Panc1 (cell line): ENCODE results near the gene DPEP2NB. TPM values are rescaled to one million over a fixed set of nuclear protein-coding genes. Genes with fewer than 3 reads are reported as not detected.

Experiments
- ATAC-seq: fragments of 200-7000 bp; cut with Tn5 transposase; 2 replicates; pipeline ENCODE4 v1.9.1; 2020; ENCODE audit warnings: mild to moderate bottlenecking, moderate library complexity
- BruUV-seq: library from RNA; stranded (reverse); fragments of 400-500 nt; replicated peaks from 2 replicates; lab custom pipeline; 2021; lab: Mats Ljungman, UMichigan
- CTCF ChIA-PET: fragments of 300-600 bp; sonication (Branson Sonifier 250); formaldehyde crosslinking; loops from one replicate; lab custom pipeline; 2022; ENCODE audit warnings: antibody characterized with exemption; lab: Charles Lee
- POLR2A ChIA-PET: fragments of 300-600 bp; sonication (Branson Sonifier 250); formaldehyde crosslinking; loops from one replicate; lab custom pipeline; 2022; ENCODE audit warnings: antibody characterized with exemption; lab: Charles Lee
- DNase-seq: peaks from one replicate; pipeline ENCODE4 v3.0.0-alpha.2; 2010; ENCODE audit warnings: low read depth, low spot score
- H3K27ac ChIP-seq: 2 replicates; pipeline ENCODE4 v1.5.1; 2011; ENCODE audit warnings: mild to moderate bottlenecking, low read length, inconsistent platforms
- H3K27me3 ChIP-seq: fragments of 200-500 bp; sonication (Bioruptor generic); 2 replicates; pipeline ENCODE4 v1.6.0; 2014; ENCODE audit warnings: low read length, inconsistent platforms; ENCODE audit not compliant: control insufficient read depth, insufficient read depth
- H3K36me3 ChIP-seq: fragments of 200-500 bp; sonication (Bioruptor generic); 2 replicates; pipeline ENCODE4 v1.5.1; 2014; ENCODE audit warnings: inconsistent platforms, mild to moderate bottlenecking, low read length, moderate library complexity; ENCODE audit not compliant: control insufficient read depth, insufficient read depth
- H3K4me1 ChIP-seq: 2 replicates; pipeline ENCODE4 v1.5.1; 2011; ENCODE audit warnings: inconsistent platforms, mild to moderate bottlenecking, low read length, moderate library complexity; ENCODE audit not compliant: control insufficient read depth, insufficient read depth
- H3K4me3 ChIP-seq, 2 experiments: 2 replicates each; pipeline ENCODE4 v1.5.1; 2011 to 2012; ENCODE audit warnings: low read depth in 2 of 2, low read length in 2 of 2, mild to moderate bottlenecking in 2 of 2, inconsistent platforms in 1 of 2, moderate library complexity in 1 of 2
- H3K9me3 ChIP-seq: fragments of 200-500 bp; sonication (Bioruptor generic); 2 replicates; pipeline ENCODE4 v1.5.1; 2014; ENCODE audit warnings: low read depth, mild to moderate bottlenecking, inconsistent platforms, low read length, moderate library complexity; ENCODE audit not compliant: control insufficient read depth, insufficient read depth
- CTCF ChIP-seq: fragments of 450-650 bp; IDR thresholded peaks from 2 replicates; pipeline ENCODE4 v1.5.1; 2017; ENCODE audit warnings: mild to moderate bottlenecking
- POLR2AphosphoS5 ChIP-seq: IDR thresholded peaks from 2 replicates; pipeline ENCODE4 v1.6.1; 2012; ENCODE audit warnings: mild to moderate bottlenecking, low read depth, low read length, moderate library complexity
- REST ChIP-seq, 2 experiments: IDR thresholded peaks; 2 replicates each; pipeline ENCODE4 v1.6.1; 2011 to 2012; ENCODE audit warnings: low read depth in 2 of 2, control low read depth in 1 of 2, low read length in 1 of 2, mild to moderate bottlenecking in 1 of 2, moderate library complexity in 1 of 2; ENCODE audit not compliant: insufficient read depth in 1 of 2
- SIN3A ChIP-seq: IDR thresholded peaks from 2 replicates; pipeline ENCODE4 v1.6.1; 2012; ENCODE audit warnings: low read depth, mild to moderate bottlenecking, low read length, moderate library complexity, borderline replicate concordance; ENCODE audit not compliant: insufficient read depth
- TCF7L2 ChIP-seq: IDR thresholded peaks from 2 replicates; pipeline ENCODE4 v1.6.1; 2011; ENCODE audit warnings: mild to moderate bottlenecking, low read depth, low read length, inconsistent platforms
- in situ Hi-C: cut with HindIII; loops from 2 replicates; pipeline ENCODE4 v1.10.0; 2016; ENCODE audit warnings: low sequenced_read_pairs, low pct_unique_long_range_greater_than_20kb
- intact Hi-C: fragments of 100-400 bp; cut with micrococcal nuclease; formaldehyde crosslinking; loops from one replicate; pipeline ENCODE4 v1.10.0; 2022; ENCODE audit not compliant: unreplicated experiment
- total RNA-seq: library from RNA; stranded (reverse); gene quantifications from one replicate; pipeline ENCODE4 v1.2.1, GENCODE V29; 2021; ENCODE audit not compliant: unreplicated experiment

DPEP2NB gene
- total RNA-seq, 1 experiment from 2014 or later, result not detected

- BruUV-seq, result no TSS peak
- in situ Hi-C loops (no loop called here), intact Hi-C loops (no loop called here)
- H3K9me3 ChIP-seq, result no peaks in the 10 kb centered on the region
- ChIA-PET CTCF (interaction anchor here (0.6 kb wide), 1 partner anchor 17 kb away, joined by 4 read pairs; no protein-coding TSS in a partner anchor), POLR2A (interaction anchor here (0.7 kb wide), 1 partner anchor 10 kb away, joined by 4 read pairs; no protein-coding TSS in a partner anchor)
- TF ChIP-seq SIN3A (0 out of 2 replicates have a peak, but pooled peaks have one; percentile 69), POLR2AphosphoS5 (peak; percentile 90), TCF7L2 (no peak), REST (IDR thresholded peaks at IDR 0.05; ENCODE audit: insufficient read depth in 1 of 2, low read depth in 2 of 2, low read length in 1 of 2) (peak in 1 of 2 experiments; percentile 75; a peak in 1 of 4 replicates), CTCF (no peak)
- DNase-seq (peak; percentile 55), ATAC-seq (peak; percentile 94)
- peak within 1 kb of the TSS; percentile 91 to 93 for H3K4me3 ChIP-seq
- peaks cover 8% of the 10 kb centered on the region for H3K36me3 ChIP-seq
- H3K27me3 ChIP-seq, result no peaks in the 10 kb centered on the region
- H3K27ac ChIP-seq, result peak within 1 kb of the TSS; percentile 94
- peaks cover 5% of the 10 kb centered on the region for H3K4me1 ChIP-seq
These were observed 7.2 kb upstream of the DPEP2NB start, which contains the start of the genes DDX28 and DUS2 for GRCh38 chr16:68022728-68023537. TSS of gene DDX28 (minus strand) at chr16:68023232. CDS start at chr16:68023202, 30 bp downstream. TSS of gene DUS2 (plus strand) at chr16:68023284. CDS start at chr16:68038024, 14,740 bp downstream.

GRCh38 chr16:68022278-68022727, 6.6 kb upstream of the DPEP2NB start:
- intact Hi-C loops (no loop called here), in situ Hi-C loops (no loop called here)
- BruUV-seq, result no TSS peak
- H3K27ac ChIP-seq, result peak overlapping the region; percentile 94
- H3K9me3 ChIP-seq, result no peaks in the 10 kb centered on the region
- no peaks in the 10 kb centered on the region for H3K27me3 ChIP-seq
- H3K4me1 ChIP-seq, result peaks cover 5% of the 10 kb centered on the region
- peak overlapping the region; percentile 91 to 93 for H3K4me3 ChIP-seq
- TF ChIP-seq CTCF (no peak), TCF7L2 (no peak), POLR2AphosphoS5 (no peak), SIN3A (no peak), REST (IDR thresholded peaks at IDR 0.05; ENCODE audit: insufficient read depth in 1 of 2, low read depth in 2 of 2, low read length in 1 of 2) (no peak)
- CTCF ChIA-PET, result no interaction called here
- ATAC-seq, result peak; percentile 38; the same call in 1 of the 2 replicates
- POLR2A ChIA-PET, result no interaction called here
- no peak for DNase-seq
- H3K36me3 ChIP-seq, result peaks cover 8% of the 10 kb centered on the region
